Germinal center (tissue), 1 donor: Measurements from ENCODE around the gene PCDHGB1.
"Not testable (repeated sequence)": the region's sequence is repeated elsewhere in the genome, so short reads cannot be mapped to it uniquely, and the experiment has no call there.

ENCODE experiments used
- DNase-seq: peaks from one replicate; pipeline ENCODE4 v3.0.0; 2012; ENCODE audit warnings: mixed read lengths, low spot score

The PCDHGB1 gene

GRCh38 chr5:141346017-141346416 lies 3.9 kb upstream of the PCDHGB1 start:
- DNase-seq, result not testable (repeated sequence)

GRCh38 chr5:141351591-141351990 lies 1.7 kb downstream of the PCDHGB1 start:
- DNase-seq, result no peak

GRCh38 chr5:141354900-141355469 lies 5.1 kb downstream of the PCDHGB1 start, which contains the start of gene PCDHGA4:
PCDHGA4 (plus strand) TSS chr5:141355021; CDS start chr5:141355108, 87 bp downstream.
- no peak for DNase-seq

GRCh38 chr5:141355641-141356040 lies 5.7 kb downstream of the PCDHGB1 start:
- DNase-seq, result no peak

- no peak for DNase-seq
Observed at GRCh38 chr5:141356133-141356532, 6.2 kb downstream of the PCDHGB1 start.

- no peak for DNase-seq
Observed at GRCh38 chr5:141356950-141357349, 7.1 kb downstream of the PCDHGB1 start.

- peak; percentile 70 for DNase-seq
Observed at GRCh38 chr5:141359790-141360426, 10.0 kb downstream of the PCDHGB1 start, which contains the start of gene PCDHGB2. PCDHGB2 (plus strand) TSS chr5:141359994; CDS start chr5:141360136, 142 bp downstream.

GRCh38 chr5:141360685-141361084 lies 10.8 kb downstream of the PCDHGB1 start:
- DNase-seq, result no peak

GRCh38 chr5:141362719-141363118 lies 12.8 kb downstream of the PCDHGB1 start:
- DNase-seq, result peak; percentile 27

GRCh38 chr5:141363952-141364660 lies 14.2 kb downstream of the PCDHGB1 start, which contains the start of gene PCDHGA5:
PCDHGA5 (plus strand) TSS chr5:141364162; CDS start chr5:141364331, 169 bp downstream.
- DNase-seq, result no peak

- DNase-seq, result no peak
Observed at GRCh38 chr5:141366016-141366896, 16.4 kb downstream of the PCDHGB1 start.

GRCh38 chr5:141369994-141370848 lies 20.3 kb downstream of the PCDHGB1 start, which contains the start of gene PCDHGB3:
PCDHGB3 (plus strand) TSS chr5:141370242; CDS start chr5:141370395, 153 bp downstream.
- DNase-seq, result peak; percentile 63

GRCh38 chr5:141371572-141372475 lies 21.9 kb downstream of the PCDHGB1 start:
- no peak for DNase-seq

GRCh38 chr5:141373673-141374317 lies 23.9 kb downstream of the PCDHGB1 start, which contains the start of gene PCDHGA6:
PCDHGA6 (plus strand) TSS chr5:141373891; CDS start chr5:141374084, 193 bp downstream.
- no peak for DNase-seq

- DNase-seq, result no peak
Observed at GRCh38 chr5:141374627-141375026, 24.7 kb downstream of the PCDHGB1 start.

- not testable (repeated sequence) for DNase-seq
Observed at GRCh38 chr5:141375444-141376155, 25.7 kb downstream of the PCDHGB1 start.

- peak; percentile 24 for DNase-seq
Observed at GRCh38 chr5:141382469-141383294, 32.8 kb downstream of the PCDHGB1 start, which contains the start of gene PCDHGA7. PCDHGA7 (plus strand) TSS chr5:141382742; CDS start chr5:141382900, 158 bp downstream.
